HEK293 (cell line): Measurements from ENCODE around the gene PPP1R1A.

Experiments used
- KLF7 ChIP-seq: fragments of 450-650 bp; formaldehyde crosslinking; IDR thresholded peaks from 2 replicates; pipeline ENCODE4 v1.5.1; 2016; ENCODE audit warnings: missing biosample characterization, missing genetic modification characterization, borderline replicate concordance
- ZNF121 ChIP-seq: fragments of 450-650 bp; formaldehyde crosslinking; IDR thresholded peaks from 2 replicates; pipeline ENCODE4 v1.5.1; 2016; ENCODE audit warnings: missing biosample characterization, missing genetic modification characterization
- ZNF335 ChIP-seq: fragments of 450-650 bp; formaldehyde crosslinking; conservative IDR thresholded peaks from 2 replicates; pipeline ENCODE4 v1.5.1; 2016; ENCODE audit warnings: missing biosample characterization, missing genetic modification characterization
- ZNF354C ChIP-seq: fragments of 450-650 bp; formaldehyde crosslinking; IDR thresholded peaks from 2 replicates; pipeline ENCODE4 v1.5.1; 2016; ENCODE audit warnings: missing biosample characterization, missing genetic modification characterization, low read depth, borderline replicate concordance
- TF ChIP-seq, protein P1 (sequence below): fragments of 450-650 bp; formaldehyde crosslinking; IDR thresholded peaks from 2 replicates; pipeline ENCODE4 v1.5.1; 2016; ENCODE audit warnings: missing biosample characterization, missing genetic modification characterization
- TF ChIP-seq, protein P2 (sequence below): fragments of 450-650 bp; formaldehyde crosslinking; IDR thresholded peaks from 2 replicates; pipeline ENCODE4 v1.5.1; 2016; ENCODE audit warnings: missing biosample characterization, missing genetic modification characterization

DNA sequence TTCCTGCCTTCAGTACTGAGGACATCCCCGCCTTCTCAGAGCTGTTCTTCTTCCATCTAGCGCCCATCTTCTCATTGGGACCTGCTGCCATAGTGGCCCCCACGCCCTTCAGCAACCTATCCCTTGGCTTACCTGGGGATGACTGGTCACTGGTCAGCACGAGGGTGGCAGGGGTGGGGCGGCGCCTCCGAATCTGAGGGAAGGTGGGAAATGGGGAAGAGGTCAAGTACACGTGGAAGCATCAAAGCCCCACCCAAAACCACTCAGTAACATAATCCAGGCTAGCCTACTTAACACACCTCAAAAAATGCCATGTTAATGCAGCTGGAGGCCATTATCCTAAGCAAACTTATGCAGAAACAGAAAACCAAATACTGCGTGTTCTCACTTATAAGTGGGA, 4.3 kb downstream of the PPP1R1A start:
- TF ChIP-seq KLF7, result no peak
- TF ChIP-seq, protein P1, sequence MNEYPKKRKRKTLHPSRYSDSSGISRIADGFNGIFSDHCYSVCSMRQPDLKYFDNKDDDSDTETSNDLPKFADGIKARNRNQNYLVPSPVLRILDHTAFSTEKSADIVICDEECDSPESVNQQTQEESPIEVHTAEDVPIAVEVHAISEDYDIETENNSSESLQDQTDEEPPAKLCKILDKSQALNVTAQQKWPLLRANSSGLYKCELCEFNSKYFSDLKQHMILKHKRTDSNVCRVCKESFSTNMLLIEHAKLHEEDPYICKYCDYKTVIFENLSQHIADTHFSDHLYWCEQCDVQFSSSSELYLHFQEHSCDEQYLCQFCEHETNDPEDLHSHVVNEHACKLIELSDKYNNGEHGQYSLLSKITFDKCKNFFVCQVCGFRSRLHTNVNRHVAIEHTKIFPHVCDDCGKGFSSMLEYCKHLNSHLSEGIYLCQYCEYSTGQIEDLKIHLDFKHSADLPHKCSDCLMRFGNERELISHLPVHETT (tag by site-specific recombination), result no peak
- no peak for TF ChIP-seq ZNF335 (tag by site-specific recombination)
- TF ChIP-seq ZNF121, result no peak
- TF ChIP-seq, protein P2, sequence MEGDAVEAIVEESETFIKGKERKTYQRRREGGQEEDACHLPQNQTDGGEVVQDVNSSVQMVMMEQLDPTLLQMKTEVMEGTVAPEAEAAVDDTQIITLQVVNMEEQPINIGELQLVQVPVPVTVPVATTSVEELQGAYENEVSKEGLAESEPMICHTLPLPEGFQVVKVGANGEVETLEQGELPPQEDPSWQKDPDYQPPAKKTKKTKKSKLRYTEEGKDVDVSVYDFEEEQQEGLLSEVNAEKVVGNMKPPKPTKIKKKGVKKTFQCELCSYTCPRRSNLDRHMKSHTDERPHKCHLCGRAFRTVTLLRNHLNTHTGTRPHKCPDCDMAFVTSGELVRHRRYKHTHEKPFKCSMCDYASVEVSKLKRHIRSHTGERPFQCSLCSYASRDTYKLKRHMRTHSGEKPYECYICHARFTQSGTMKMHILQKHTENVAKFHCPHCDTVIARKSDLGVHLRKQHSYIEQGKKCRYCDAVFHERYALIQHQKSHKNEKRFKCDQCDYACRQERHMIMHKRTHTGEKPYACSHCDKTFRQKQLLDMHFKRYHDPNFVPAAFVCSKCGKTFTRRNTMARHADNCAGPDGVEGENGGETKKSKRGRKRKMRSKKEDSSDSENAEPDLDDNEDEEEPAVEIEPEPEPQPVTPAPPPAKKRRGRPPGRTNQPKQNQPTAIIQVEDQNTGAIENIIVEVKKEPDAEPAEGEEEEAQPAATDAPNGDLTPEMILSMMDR, result no peak
- no peak for TF ChIP-seq ZNF354C (tag by site-specific recombination)
